ENCODE results near the gene LPP. TPM values are rescaled to one million over a fixed set of nuclear protein-coding genes. Genes with fewer than 3 reads are reported as not detected.
A peak's percentile ranks its signal among the peaks of the same experiment; 100 is the strongest.

LPP gene
- total RNA-seq, 1 experiment from 2014 or later = 54.0 TPM

DNA sequence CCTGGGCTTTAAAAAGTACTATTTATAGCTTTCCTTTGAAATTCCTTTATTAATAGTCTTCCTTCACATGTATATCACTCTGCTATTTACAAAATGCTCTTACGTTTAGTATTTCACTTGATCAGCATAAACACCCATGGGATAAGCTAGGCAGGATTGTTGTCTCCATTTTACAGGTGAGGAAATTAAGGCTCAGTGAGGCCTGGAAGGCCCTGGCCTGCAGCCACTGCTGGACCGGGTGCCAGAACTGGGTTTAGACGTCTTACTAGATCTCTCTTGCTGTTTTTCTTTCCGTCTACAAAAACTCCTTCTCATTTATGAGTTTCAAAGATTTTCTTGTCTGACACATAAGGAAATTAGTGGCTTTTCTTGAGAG, 236.4 kb downstream of the LPP start (continued):
- TF ChIP-seq EGR1 (IDR thresholded peaks at IDR 0.05; ENCODE audit: low read depth) = no peak

DNA sequence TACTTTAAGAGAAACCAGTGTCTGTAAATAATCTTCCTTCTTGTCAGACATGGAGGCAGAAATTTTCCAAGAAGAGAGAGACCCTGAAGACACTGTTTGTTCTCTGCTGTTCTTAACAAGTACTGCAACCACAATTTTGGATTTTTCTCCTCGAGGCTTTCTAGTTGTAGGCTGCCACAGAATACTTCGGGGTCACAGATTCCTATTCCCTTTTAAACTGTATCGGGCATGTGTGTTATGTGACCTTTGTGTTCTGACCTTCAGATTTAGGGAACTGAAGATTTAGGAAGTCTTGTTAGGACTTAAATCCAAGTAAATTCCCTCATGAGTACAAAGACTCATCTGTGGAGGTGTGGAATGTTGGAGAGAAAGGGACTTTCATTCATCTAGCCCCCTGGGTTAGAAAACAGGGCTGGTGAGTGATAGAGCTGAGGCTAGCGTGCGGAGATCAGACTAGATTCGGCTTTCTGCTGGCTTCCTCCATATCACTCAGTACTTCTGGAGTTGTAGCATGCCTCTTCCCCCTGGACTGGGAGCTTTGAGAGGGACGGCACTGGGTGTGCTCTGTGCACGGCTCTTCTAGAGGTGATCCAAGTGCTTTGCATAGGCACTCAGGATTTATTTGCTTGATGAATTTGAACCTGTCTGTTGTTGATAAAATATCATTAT, 237.0 kb downstream of the LPP start:
- ATAC-seq (no peak), DNase-seq (ENCODE audit: low read depth, low spot score) (no peak)
- intact Hi-C loops (cut with micrococcal nuclease) = no loop called here
- CTCF ChIA-PET = no interaction called here
- TF ChIP-seq CEBPB (IDR thresholded peaks at IDR 0.05; ENCODE audit: low read depth) (no peak), RAD21 (IDR thresholded peaks at IDR 0.05; ENCODE audit: low read depth) (no peak)
- TF ChIP-seq, protein P1, sequence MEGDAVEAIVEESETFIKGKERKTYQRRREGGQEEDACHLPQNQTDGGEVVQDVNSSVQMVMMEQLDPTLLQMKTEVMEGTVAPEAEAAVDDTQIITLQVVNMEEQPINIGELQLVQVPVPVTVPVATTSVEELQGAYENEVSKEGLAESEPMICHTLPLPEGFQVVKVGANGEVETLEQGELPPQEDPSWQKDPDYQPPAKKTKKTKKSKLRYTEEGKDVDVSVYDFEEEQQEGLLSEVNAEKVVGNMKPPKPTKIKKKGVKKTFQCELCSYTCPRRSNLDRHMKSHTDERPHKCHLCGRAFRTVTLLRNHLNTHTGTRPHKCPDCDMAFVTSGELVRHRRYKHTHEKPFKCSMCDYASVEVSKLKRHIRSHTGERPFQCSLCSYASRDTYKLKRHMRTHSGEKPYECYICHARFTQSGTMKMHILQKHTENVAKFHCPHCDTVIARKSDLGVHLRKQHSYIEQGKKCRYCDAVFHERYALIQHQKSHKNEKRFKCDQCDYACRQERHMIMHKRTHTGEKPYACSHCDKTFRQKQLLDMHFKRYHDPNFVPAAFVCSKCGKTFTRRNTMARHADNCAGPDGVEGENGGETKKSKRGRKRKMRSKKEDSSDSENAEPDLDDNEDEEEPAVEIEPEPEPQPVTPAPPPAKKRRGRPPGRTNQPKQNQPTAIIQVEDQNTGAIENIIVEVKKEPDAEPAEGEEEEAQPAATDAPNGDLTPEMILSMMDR (IDR thresholded peaks at IDR 0.05 in 2 of 3, conservative IDR thresholded peaks at IDR 0.05 in 1 of 3; ENCODE audit: borderline replicate concordance in 1 of 3, insufficient read depth in 1 of 3, low read depth in 2 of 3, low read length in 2 of 3) = peak in 2 of 3 experiments; percentile 5 to 30; a peak in 1 of 6 replicates
- no peaks in the 10 kb centered on the region for H3K9me2 ChIP-seq (ENCODE audit: insufficient read depth)
- H3K4me1 ChIP-seq (ENCODE audit: control insufficient read depth in 1 of 2, insufficient read depth in 2 of 2, low read length in 2 of 2) = peaks cover 8 to 23% of the 10 kb centered on the region in 2 experiments; a peak in 3 of 4 replicates
- H3K4me2 ChIP-seq (ENCODE audit: low read length) = no peak overlapping the region
- H3K9me3 ChIP-seq (ENCODE audit: control insufficient read depth in 1 of 2, insufficient read depth in 1 of 2, low read depth in 1 of 2, low read length in 2 of 2) = no peaks in the 10 kb centered on the region
- POLR2A ChIA-PET = no interaction called here
- H4K20me1 ChIP-seq (ENCODE audit: insufficient read depth) = no peaks in the 10 kb centered on the region
- no TSS peak for BruUV-seq (replicated peaks)
- RAD21 ChIA-PET (ENCODE audit: low non-redundant PET in 1 of 2, low total read pairs in 2 of 2, uncharacterized antibody in 2 of 2, unreplicated experiment in 2 of 2) = no interaction called here
- no peak overlapping the region for H3K4me3 ChIP-seq (replicated peaks in 1 of 2; ENCODE audit: low read depth in 1 of 2, low read length in 2 of 2)
- H3K27me3 ChIP-seq (ENCODE audit: insufficient read depth, low read length) = no peaks in the 10 kb centered on the region
- no peak overlapping the region for H2AFZ ChIP-seq (ENCODE audit: low read depth, low read length, poor library complexity, severe bottlenecking)
- H3K79me2 ChIP-seq (ENCODE audit: insufficient read depth, low read length) = no peaks in the 10 kb centered on the region; the same call in 1 of the 2 replicates
- H3K9ac ChIP-seq (ENCODE audit: low read length) = no peak overlapping the region
- H3K36me3 ChIP-seq (ENCODE audit: control insufficient read depth in 1 of 2, insufficient read depth in 2 of 2, low read length in 2 of 2) = no peaks in the 10 kb centered on the region
- H3K27ac ChIP-seq (ENCODE audit: low read depth, low read length) = no peak overlapping the region

DNA sequence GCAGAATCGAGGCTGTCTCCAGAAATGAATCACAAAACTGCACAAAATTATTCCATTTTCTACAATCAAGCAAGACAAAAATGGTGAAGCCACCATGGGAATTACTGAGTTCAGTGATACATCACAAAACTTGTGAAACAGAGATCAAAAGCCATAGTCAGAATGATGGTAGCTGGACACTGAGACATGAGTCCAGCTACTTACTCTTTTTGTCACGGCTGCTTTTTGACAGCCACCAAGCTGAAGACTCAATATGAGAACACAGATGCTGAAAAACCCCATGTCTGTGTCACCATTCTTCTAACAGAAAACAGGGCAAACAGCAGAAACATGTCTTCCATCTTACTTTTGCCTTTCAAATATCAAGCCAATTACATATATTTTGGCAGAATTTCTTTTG, 237.6 kb downstream of the LPP start:
- no peaks in the 10 kb centered on the region; the same call in 1 of the 2 replicates for H3K79me2 ChIP-seq (ENCODE audit: insufficient read depth, low read length)
- no peaks in the 10 kb centered on the region for H3K9me3 ChIP-seq (ENCODE audit: control insufficient read depth in 1 of 2, insufficient read depth in 1 of 2, low read depth in 1 of 2, low read length in 2 of 2)
- H3K4me1 ChIP-seq (ENCODE audit: control insufficient read depth in 1 of 2, insufficient read depth in 2 of 2, low read length in 2 of 2) = peaks cover 8 to 23% of the 10 kb centered on the region in 2 experiments; a peak in 3 of 4 replicates
- no peak overlapping the region for H3K4me3 ChIP-seq (replicated peaks in 1 of 2; ENCODE audit: low read depth in 1 of 2, low read length in 2 of 2)
- no peak overlapping the region for H2AFZ ChIP-seq (ENCODE audit: low read depth, low read length, poor library complexity, severe bottlenecking)
- H3K27ac ChIP-seq (ENCODE audit: low read depth, low read length) = no peak overlapping the region
- no peaks in the 10 kb centered on the region for H3K9me2 ChIP-seq (ENCODE audit: insufficient read depth)
- no peaks in the 10 kb centered on the region for H3K27me3 ChIP-seq (ENCODE audit: insufficient read depth, low read length)
- no peaks in the 10 kb centered on the region for H4K20me1 ChIP-seq (ENCODE audit: insufficient read depth)
- no peak for DNase-seq (ENCODE audit: low read depth, low spot score)
- ATAC-seq = no peak
- no peak overlapping the region for H3K4me2 ChIP-seq (ENCODE audit: low read length)
- CTCF ChIA-PET = no interaction called here
- intact Hi-C loops (cut with micrococcal nuclease) = no loop called here
- POLR2A ChIA-PET = no interaction called here
- no peaks in the 10 kb centered on the region for H3K36me3 ChIP-seq (ENCODE audit: control insufficient read depth in 1 of 2, insufficient read depth in 2 of 2, low read length in 2 of 2)
- H3K9ac ChIP-seq (ENCODE audit: low read length) = no peak overlapping the region
- BruUV-seq (replicated peaks) = no TSS peak
- RAD21 ChIA-PET (ENCODE audit: low non-redundant PET in 1 of 2, low total read pairs in 2 of 2, uncharacterized antibody in 2 of 2, unreplicated experiment in 2 of 2) = no interaction called here
- TF ChIP-seq EGR1 (IDR thresholded peaks at IDR 0.05; ENCODE audit: low read depth) (no peak), EZH2phosphoT487 (IDR thresholded peaks at IDR 0.05; ENCODE audit: borderline replicate concordance) (no peak), EZH2 (IDR thresholded peaks at IDR 0.05) (no peak), ZNF274 (IDR thresholded peaks at IDR 0.05; ENCODE audit: low read depth, low read length) (no peak)
- TF ChIP-seq, protein P2, sequence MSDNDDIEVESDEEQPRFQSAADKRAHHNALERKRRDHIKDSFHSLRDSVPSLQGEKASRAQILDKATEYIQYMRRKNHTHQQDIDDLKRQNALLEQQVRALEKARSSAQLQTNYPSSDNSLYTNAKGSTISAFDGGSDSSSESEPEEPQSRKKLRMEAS (IDR thresholded peaks at IDR 0.05) = no peak
- TF ChIP-seq, protein P3, sequence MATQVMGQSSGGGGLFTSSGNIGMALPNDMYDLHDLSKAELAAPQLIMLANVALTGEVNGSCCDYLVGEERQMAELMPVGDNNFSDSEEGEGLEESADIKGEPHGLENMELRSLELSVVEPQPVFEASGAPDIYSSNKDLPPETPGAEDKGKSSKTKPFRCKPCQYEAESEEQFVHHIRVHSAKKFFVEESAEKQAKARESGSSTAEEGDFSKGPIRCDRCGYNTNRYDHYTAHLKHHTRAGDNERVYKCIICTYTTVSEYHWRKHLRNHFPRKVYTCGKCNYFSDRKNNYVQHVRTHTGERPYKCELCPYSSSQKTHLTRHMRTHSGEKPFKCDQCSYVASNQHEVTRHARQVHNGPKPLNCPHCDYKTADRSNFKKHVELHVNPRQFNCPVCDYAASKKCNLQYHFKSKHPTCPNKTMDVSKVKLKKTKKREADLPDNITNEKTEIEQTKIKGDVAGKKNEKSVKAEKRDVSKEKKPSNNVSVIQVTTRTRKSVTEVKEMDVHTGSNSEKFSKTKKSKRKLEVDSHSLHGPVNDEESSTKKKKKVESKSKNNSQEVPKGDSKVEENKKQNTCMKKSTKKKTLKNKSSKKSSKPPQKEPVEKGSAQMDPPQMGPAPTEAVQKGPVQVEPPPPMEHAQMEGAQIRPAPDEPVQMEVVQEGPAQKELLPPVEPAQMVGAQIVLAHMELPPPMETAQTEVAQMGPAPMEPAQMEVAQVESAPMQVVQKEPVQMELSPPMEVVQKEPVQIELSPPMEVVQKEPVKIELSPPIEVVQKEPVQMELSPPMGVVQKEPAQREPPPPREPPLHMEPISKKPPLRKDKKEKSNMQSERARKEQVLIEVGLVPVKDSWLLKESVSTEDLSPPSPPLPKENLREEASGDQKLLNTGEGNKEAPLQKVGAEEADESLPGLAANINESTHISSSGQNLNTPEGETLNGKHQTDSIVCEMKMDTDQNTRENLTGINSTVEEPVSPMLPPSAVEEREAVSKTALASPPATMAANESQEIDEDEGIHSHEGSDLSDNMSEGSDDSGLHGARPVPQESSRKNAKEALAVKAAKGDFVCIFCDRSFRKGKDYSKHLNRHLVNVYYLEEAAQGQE (IDR thresholded peaks at IDR 0.05; ENCODE audit: low read depth) = no peak
